ENCODE data around the gene ATXN2.
"Not testable (repeated sequence)": the region's sequence is repeated elsewhere in the genome, so short reads cannot be mapped to it uniquely, and the experiment has no call there.

- TF ChIP-seq POLR2AphosphoS5 (IDR thresholded peaks at IDR 0.05; ENCODE audit: low read depth, low read length); POLR2A (IDR thresholded peaks at IDR 0.05; ENCODE audit: low read depth, low read length); PAX5 (IDR thresholded peaks at IDR 0.05; ENCODE audit: insufficient read depth, low read length, severe bottlenecking); TAF1 (IDR thresholded peaks at IDR 0.05; ENCODE audit: low read depth, low read length); SPI1 (IDR thresholded peaks at IDR 0.05; ENCODE audit: low read depth, low read length): not testable (repeated sequence)
Observed at GRCh38 chr12:111507258-111507657, 91.9 kb downstream of the ATXN2 start.
